ENCODE results near the gene SPTBN1.

The SPTBN1 gene

DNA sequence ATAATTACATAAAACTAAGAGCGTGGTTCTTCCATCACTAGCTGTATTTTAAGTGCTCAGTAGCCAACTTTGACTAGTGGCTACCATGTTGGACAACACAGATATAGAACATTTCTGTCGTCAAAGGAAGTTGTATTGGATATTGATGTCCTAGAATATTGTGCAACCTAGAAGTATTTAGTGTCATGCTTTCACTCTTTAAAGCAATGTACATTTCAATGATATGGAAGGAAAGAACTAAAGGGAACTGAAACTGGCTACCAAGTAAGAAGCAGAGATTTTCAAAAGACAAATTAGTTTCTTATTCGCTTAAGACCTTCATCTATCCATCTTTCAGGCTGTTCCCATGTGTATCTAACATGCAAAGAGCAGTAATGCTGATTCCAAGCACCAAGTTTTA lies 182.0 kb downstream of the SPTBN1 start:
- DNase-seq = no peak

- DNase-seq = no peak
Measured at GRCh38 chr2:54638774-54639187, 182.7 kb downstream of the SPTBN1 start.

DNA sequence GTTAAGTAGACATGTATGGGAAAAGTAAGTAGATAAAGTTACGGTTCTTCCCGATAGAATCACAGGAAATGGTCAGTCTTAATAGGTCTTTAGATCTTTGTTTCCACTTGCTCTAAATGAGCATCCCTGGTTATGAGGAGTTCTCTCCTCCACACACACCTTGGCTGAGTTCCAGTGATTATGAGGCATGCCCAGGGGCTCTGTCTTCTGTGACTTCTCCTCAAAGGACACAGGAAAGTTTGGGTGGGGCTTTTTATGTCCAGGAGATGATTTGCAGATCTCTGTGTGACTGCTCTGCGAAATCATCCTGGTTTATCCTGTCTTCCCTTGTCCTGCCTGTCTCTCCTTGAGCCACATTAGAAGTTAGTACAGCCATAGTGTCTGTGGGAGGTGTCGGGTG lies 183.5 kb downstream of the SPTBN1 start:
- DNase-seq = no peak

DNA sequence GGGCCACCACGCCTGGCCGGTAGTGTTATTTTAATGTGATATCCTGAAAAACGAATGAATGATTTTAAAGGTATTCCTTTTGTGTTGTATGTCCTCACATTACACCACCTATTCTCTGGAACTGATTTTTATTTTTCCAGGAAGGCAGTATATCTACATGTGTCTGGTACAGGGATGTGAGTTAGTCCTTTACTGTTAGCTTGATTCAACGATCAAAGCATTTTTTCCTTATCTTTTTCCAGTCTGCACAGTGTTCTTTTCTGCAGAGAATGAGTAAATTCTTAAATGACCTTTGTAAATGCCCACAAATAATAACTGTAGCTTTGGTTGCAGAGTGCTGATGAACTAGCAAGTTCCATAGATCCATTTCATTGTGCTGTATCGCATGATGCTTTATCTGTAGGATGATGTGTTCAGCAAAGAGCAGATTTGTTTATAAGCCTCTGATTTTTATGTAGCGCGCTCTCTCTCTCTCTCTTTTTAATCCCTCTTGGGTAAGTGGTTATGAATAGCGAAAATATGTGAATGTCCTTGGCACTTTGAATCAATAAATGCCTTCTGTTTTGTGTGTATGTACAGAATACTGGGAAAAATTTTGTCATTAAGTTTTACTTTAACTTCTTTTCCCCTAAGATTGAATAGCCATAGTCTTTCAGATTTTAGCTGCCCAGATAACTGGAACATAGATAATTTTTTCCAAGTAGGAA lies 184.9 kb downstream of the SPTBN1 start:
- no peak for DNase-seq

DNA sequence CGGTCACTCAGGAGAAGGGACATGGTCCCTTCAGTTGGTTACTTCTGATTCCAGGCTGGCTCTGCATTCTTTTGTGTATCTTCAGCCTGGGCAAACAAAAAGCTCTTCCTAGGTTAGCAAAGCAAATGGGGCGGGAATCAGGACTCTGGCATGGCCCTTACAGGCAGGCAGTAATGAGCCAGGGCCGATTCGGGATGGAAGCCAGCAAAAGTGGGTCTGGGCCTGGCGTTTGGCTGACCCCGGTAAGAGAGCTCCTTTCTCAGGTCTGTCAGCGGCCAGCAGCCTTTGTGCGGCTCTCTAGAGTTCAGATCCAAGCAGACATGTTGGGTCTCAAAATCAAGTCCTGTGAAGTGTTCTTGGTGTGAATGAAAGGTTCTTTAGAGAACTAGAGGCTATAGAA lies 185.9 kb downstream of the SPTBN1 start:
- DNase-seq = no peak

DNA sequence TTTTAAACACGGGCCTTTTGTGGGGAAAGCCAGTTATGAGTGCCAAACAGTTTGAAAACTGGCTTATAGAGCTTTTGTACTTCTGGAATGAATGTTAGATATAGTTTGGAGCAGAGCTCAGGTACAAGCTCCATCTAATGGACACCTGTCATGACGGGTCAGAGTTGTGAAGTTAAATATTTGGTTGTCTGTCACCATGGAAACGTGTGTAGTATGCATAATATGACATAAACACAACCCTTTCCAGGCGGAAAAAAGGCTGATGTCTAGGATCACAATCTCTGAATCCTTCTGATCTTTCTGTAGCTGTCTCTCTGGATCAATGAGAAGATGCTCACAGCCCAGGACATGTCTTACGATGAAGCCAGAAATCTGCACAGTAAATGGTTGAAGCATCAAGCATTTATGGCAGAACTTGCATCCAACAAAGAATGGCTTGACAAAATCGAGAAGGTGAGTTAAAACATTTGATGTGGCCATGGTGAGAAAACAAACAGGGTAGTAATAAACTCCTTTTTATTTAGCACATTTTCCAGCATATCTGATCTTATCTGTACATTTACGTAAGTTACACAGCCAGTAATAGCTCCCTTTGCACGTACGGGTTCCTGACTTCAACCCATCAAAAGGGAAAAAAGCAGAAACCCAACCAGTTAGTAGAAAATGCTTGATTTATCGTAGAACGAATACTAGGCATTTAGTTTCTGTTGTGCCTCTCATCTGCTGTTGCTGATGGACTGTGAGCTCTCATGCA lies 186.7 kb downstream of the SPTBN1 start:
- DNase-seq = no peak

- no peak for DNase-seq
Measured at GRCh38 chr2:54644236-54644635, 188.1 kb downstream of the SPTBN1 start.

GRCh38 chr2:54646170-54646927 lies 190.2 kb downstream of the SPTBN1 start:
- no peak for DNase-seq

- DNase-seq = no peak
Measured at GRCh38 chr2:54648256-54648655, 192.1 kb downstream of the SPTBN1 start.

DNA sequence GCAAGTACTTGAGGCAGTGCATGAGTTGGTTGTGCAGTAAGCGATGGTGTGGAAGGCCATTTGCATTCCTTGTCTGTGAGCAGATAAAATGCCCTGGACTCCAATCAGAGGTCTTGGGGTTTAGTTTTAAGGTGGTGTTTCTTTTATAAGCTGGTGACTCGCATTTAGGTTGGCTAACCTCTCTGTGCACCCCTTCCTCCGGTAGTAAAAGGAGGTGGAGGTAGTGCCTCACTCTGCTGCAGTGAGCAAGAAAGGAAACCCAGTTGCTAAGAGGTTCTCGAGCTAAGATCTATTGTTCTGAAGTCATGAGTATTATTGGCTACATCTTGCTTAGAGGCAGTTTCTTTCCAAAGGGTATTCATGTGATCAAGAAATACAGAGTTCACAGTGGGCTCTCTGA lies 193.1 kb downstream of the SPTBN1 start:
- no peak for DNase-seq

DNA sequence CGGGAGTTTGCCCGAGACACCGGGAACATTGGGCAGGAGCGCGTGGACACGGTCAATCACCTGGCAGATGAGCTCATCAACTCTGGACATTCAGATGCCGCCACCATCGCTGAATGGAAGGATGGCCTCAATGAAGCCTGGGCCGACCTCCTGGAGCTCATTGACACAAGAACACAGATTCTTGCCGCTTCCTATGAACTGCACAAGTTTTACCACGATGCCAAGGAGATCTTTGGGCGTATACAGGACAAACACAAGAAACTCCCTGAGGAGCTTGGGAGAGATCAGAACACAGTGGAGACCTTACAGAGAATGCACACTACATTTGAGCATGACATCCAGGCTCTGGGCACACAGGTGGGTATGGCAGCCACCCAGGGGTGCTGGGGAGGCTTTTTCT lies 193.5 kb downstream of the SPTBN1 start:
- DNase-seq = no peak

- DNase-seq = no peak
Measured at GRCh38 chr2:54650612-54651011, 194.5 kb downstream of the SPTBN1 start.

GRCh38 chr2:54651291-54651690 lies 195.2 kb downstream of the SPTBN1 start:
- DNase-seq = no peak

GRCh38 chr2:54652540-54652939 lies 196.4 kb downstream of the SPTBN1 start:
- no peak for DNase-seq

DNA sequence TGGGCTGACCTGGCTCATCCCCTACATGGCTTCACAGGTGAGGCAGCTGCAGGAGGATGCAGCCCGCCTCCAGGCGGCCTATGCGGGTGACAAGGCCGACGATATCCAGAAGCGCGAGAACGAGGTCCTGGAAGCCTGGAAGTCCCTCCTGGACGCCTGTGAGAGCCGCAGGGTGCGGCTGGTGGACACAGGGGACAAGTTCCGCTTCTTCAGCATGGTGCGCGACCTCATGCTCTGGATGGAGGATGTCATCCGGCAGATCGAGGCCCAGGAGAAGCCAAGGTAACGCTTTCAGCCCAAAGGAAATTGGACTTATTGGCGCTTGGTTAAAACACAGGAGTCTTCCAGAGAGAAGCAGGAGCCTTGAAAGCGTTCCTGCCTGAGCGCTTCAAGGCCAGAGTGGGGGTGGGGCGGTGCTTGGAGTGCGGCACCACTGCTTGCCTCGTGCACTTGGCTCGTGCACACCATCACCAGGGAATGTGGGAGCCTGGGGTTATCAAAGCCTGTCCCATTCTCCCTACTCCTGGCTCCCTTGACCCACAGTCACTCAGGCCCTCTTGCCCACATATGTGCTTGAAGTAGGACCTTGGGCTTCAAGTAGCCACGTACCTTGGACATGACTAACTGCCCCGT lies 197.6 kb downstream of the SPTBN1 start:
- no peak for DNase-seq

GRCh38 chr2:54655046-54655809 lies 199.1 kb downstream of the SPTBN1 start:
- no peak for DNase-seq

- no peak for DNase-seq
Measured at GRCh38 chr2:54656863-54657262, 200.7 kb downstream of the SPTBN1 start.

DNA sequence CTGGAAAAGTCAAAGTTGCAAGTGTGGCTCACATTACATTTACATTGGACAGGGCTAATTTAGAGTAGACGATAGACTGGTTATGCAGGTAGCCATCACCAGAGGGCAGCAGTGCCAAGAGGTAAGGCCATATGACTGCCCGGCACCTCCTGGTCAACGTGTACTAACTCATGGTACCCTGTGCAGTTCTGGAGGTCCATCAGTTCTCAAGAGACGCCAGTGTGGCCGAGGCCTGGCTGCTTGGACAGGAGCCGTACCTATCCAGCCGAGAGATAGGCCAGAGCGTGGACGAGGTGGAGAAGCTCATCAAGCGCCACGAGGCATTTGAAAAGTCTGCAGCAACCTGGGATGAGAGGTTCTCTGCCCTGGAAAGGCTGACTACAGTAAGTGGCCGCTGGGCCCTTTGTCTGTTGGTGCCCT lies 201.5 kb downstream of the SPTBN1 start:
- no peak for DNase-seq

GRCh38 chr2:54658564-54659071 lies 202.5 kb downstream of the SPTBN1 start:
- DNase-seq = no peak

DNA sequence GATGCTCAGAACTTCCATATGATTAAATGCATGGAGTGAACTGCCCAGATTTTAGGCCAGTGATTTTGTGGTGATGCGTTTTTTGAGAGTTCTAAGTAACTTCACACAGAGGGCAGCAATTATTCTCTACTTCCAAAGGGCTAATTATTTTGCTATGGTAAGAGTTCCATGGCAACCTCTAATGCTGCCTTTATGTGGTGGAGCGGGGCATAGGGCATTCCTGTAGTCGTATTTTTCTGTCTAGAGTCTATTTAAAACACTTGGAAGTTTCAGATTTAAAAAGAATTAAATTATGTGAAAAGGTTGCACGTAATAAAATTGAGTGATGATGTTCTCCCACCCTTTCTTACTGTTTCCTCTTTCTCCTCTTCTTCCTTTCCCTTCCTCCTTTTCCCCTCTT lies 203.4 kb downstream of the SPTBN1 start:
- DNase-seq = no peak

DNA sequence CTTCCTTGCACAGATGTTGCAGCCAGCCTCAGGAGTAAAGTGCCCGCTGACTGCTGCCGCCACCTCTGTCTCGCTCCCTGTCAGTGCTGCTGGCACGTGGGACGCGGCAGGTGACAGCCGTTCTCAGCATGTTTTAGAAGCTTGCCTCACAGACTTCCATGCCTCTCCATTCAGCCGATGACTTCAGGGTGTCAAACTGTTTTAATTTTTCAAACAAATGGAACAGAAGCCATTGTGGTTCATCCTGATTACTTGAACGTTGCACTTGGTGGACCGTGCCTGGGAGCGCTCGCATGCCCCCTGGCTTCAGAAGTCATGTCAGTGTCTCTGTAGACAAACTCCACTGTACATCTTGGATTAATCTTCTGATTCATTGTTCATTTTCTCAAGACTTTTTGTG lies 204.6 kb downstream of the SPTBN1 start:
- DNase-seq = no peak

DNA sequence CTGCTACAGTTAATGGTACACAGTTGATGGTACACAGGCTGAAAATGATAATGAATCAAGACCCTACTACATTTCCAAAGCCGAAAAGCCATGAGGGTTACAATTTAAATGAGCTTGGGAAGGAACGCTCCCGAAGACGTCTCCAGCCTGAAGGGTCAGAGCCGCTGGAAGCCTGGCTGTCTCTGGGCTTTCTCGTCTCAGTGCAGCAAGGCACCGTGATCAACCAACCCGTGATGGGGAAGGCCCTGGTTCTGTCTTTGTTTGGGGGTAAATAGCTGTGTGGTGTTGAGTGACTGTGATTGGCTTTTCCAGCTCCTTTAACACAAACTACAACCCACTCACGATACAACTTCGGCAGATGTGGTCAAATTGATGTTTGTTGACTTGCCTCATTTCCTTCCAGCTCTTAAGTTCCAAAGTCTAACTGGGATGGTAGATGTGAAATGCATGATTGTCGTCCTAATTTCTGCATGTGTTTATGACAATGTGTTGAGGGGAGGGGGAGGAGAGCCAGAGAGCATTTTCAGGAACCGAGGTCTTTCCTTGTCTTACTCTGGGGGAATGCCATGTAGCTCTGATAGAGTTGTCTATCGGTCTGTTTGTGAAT lies 207.4 kb downstream of the SPTBN1 start:
- DNase-seq = no peak

Data from activated T-cell treated with anti-CD3 and anti-CD28 coated beads, Interleukin-2, amount 50 U/mL, for 1 hour (primary cell).